GM19468 (cell line): ENCODE results near the gene RGS9.

Experiments used
- ATAC-seq: cut with Tn5 transposase; IDR thresholded peaks from one replicate; pipeline ENCODE4 v1.9.1; 2021; ENCODE audit warnings: mild to moderate bottlenecking, moderate library complexity, moderate number of reproducible peaks; ENCODE audit not compliant: unreplicated experiment; ENCODE audit errors: extremely low read depth

Gene RGS9

GRCh38 chr17:65154770-65155589 is 17.8 kb downstream of the RGS9 start:
- peak; percentile 65 for ATAC-seq

- no peak for ATAC-seq
These were observed 18.5 kb downstream of the RGS9 start for GRCh38 chr17:65155622-65156021.

GRCh38 chr17:65156185-65156834 is 19.1 kb downstream of the RGS9 start:
- ATAC-seq: no peak

DNA sequence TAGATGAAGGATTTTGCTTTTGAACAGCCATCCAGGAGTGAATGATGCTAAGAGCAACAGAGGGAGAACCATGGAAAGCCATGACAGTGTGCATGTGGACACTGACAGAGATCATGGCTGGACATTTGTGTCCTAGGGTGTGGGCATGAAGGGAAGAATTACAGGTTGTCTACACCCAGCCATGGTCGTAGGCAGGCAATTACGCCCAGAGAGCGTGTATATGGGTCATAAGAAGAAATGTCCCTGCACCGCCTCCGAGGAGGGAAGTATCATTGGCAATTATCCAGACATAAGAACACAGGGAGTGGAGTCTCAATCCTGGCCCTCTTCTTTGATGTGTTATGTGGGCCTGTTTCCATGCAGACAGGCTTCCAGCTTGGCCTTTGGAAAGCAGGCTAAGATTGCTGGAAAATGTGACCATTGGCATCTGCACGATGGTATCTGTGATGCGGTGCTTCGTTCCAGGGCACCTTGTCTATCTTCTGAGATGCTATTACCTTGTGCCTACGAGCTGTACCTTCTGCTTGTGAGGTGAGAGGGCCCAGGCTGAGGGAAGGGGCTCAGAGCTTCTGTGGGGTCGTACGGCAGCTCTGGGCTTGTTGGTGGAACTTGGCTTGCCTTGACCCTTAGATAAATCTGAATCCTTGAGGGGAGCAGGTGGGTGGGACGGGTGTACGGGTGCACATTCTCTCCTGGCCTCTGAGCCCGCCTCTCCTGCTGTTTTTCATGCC is 19.8 kb downstream of the RGS9 start:
- ATAC-seq: no peak

DNA sequence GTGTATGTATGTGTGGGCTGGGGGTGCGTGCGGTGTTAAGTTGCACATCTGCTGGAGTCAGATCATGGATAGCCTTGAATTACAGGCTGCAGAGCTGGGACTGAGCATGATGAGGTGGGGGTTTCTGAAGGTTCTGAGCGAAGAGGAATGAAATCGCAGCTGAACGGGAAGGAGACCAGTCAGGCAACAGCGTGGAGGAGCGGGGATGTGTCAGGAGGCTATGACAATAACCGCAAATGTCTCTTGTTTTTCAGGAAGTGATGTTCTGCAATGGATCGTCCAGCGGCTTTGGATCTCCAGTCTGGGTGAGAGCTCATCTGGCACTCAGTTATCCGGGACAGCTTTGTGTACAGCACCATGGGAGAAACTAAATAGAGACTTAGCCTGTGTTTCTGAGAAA is 20.9 kb downstream of the RGS9 start:
- ATAC-seq: no peak

GRCh38 chr17:65158622-65159021 is 21.5 kb downstream of the RGS9 start:
- ATAC-seq: no peak

GRCh38 chr17:65160516-65160915 is 23.3 kb downstream of the RGS9 start:
- no peak for ATAC-seq

- peak; percentile 39 for ATAC-seq
These were observed 26.9 kb downstream of the RGS9 start for GRCh38 chr17:65163990-65164495.

GRCh38 chr17:65166787-65167186 is 29.6 kb downstream of the RGS9 start:
- ATAC-seq: no peak

DNA sequence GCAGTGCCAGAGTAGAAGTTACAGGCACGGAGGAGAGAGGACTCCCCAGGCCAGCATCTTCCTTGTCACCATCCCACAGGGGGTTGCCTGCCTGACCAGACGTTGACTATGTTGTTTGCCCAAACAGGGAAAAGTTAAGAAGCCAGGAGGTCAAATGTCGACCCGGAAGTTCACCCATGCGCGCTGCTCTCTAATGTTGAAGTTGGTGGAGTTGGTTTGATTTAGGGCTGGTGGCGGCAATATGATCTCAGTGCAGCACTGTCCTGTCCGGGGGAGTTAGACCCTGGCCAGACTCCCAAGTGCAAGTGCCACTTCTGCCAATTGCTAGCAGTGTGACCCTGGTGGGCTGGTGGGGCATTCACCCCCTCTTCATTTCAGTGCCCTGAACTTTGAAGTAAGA is 30.4 kb downstream of the RGS9 start:
- ATAC-seq: no peak

- ATAC-seq: no peak
These were observed 32.5 kb downstream of the RGS9 start for GRCh38 chr17:65169691-65170090.

DNA sequence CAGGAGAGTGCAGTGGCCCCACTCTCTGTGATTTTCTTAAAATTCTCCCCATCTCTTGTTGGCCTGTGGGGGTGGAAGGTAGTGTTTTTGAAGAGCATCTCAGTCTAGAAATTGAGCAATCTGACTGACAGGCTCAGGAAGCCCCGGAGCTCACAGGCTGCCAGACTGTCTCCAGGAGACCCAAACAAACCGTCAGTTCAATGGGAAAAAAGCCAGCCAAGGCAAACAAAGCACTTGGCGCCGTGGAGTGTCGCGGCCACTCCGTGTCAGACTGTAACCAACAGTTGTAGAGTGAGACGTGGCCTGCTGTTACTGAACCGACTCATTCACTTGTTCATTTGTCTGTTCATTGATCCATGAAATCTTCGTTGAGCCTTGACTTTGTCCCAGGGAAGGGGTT is 33.7 kb downstream of the RGS9 start:
- no peak for ATAC-seq

- no peak for ATAC-seq
These were observed 34.6 kb downstream of the RGS9 start for GRCh38 chr17:65171752-65172151.

GRCh38 chr17:65172496-65173136 is 35.4 kb downstream of the RGS9 start:
- no peak for ATAC-seq

GRCh38 chr17:65173284-65173793 is 36.2 kb downstream of the RGS9 start:
- no peak for ATAC-seq

DNA sequence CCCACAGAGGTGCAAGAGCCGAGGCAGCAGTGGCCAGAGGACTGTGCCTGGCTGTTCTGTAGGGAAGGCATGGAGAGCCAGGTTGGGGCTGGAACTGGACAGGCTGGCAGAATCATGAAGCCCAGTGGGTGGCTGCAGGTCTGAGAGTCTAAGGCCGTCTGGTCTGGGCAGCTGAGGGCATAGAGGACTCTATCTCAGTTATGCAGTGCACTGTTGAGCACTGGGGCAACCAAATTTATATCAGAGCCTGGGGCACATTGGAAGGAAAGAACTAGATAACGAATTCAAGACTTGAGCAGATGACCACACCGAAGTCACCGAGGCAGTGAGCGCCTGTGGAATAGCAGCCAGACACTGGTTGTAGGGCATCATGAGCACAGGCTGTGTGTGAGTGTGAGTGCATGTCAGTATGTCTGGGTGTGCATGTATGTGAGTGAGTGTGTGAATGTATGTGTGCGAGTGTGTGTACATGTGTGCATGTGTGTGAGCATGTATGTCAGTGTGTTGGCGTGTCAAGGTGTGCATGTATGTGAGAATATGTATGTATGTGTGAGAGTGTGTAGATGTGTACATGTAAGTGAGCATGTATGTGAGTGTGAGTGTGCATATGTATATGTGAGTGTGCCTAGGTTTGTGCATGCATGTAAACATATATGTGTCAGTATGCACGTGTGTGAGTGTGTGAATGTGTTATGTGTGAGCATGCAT is 37.0 kb downstream of the RGS9 start:
- no peak for ATAC-seq

- ATAC-seq: no peak
These were observed 37.8 kb downstream of the RGS9 start for GRCh38 chr17:65174974-65175373.

GRCh38 chr17:65175952-65176351 is 38.8 kb downstream of the RGS9 start:
- ATAC-seq: no peak

DNA sequence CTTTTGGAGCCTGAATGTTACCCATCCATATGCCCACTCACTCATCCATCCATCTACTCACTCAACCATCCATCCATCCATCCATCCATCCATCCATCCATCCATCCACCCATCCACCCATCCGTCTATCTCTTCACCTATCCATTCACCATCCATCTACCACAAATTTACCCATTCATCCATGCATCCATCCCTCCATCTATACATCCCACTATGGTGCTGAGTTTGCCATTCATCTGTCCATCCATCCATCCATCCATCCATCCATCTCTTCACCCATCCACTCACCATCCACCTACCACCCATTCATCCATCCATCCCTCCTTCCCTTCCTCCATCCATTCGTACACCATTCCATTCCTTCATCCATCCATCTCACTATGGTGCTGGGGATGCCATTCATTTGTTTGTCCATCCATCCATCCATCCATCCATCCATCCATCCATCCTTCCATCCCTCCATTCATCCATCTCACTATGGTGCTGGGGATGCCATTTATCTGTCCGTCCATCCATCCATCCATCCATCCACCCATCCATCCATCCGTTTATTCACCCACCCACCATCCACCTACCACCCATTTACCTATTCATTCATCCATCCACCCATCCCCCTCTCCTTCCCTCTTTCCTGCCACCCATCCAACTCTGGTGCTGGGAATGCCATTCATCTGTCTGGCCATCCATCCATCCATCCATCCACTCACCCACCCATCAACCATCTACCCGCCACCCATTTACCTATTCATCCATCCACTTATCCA is 39.7 kb downstream of the RGS9 start:
- ATAC-seq: no peak
